ENCODE results near the gene BPGM. TPM values are rescaled to one million over a fixed set of nuclear protein-coding genes. Genes with fewer than 3 reads are reported as not detected.

Gene BPGM
- total RNA-seq, 1 donor from 2014 or later: 14.8 TPM

DNA sequence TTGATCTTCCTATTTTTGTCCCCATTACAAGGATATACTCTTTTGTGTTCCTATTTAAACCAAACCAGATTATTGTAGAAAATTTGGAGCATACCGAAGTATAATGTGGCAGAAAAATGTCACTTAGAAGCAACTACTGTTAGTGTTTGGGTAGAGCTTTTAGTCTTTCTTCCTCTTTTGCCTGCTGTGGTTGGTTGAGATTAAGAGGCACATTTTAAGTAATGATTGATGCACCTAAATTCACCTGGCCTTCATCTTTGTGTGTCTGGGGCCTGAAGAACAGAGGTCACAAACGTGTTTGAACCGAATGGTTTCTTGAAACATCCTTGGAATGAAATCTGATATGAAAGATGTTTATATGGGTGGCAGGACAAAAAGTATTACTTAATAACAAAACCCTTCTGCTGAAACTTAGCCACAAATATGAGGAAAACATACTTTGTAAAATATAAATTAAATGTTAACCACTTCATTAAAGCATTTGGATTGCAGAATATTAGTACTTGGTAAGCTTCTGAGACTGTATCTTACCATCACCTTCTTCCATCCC, 2.6 kb downstream of the BPGM start:
- peaks cover 16% of the 10 kb centered on the region for H3K4me1 ChIP-seq
- TF ChIP-seq, protein P1, sequence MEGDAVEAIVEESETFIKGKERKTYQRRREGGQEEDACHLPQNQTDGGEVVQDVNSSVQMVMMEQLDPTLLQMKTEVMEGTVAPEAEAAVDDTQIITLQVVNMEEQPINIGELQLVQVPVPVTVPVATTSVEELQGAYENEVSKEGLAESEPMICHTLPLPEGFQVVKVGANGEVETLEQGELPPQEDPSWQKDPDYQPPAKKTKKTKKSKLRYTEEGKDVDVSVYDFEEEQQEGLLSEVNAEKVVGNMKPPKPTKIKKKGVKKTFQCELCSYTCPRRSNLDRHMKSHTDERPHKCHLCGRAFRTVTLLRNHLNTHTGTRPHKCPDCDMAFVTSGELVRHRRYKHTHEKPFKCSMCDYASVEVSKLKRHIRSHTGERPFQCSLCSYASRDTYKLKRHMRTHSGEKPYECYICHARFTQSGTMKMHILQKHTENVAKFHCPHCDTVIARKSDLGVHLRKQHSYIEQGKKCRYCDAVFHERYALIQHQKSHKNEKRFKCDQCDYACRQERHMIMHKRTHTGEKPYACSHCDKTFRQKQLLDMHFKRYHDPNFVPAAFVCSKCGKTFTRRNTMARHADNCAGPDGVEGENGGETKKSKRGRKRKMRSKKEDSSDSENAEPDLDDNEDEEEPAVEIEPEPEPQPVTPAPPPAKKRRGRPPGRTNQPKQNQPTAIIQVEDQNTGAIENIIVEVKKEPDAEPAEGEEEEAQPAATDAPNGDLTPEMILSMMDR (IDR thresholded peaks at IDR 0.05): no peak
- no peaks in the 10 kb centered on the region for H3K36me3 ChIP-seq
- H3K27ac ChIP-seq: no peak overlapping the region
- H3K27me3 ChIP-seq: no peaks in the 10 kb centered on the region
- H3K9me3 ChIP-seq: no peaks in the 10 kb centered on the region
- no peak overlapping the region for H3K4me3 ChIP-seq
- no peak for ATAC-seq
- intact Hi-C loops (cut with DNase I): no loop called here
- no peak for DNase-seq

DNA sequence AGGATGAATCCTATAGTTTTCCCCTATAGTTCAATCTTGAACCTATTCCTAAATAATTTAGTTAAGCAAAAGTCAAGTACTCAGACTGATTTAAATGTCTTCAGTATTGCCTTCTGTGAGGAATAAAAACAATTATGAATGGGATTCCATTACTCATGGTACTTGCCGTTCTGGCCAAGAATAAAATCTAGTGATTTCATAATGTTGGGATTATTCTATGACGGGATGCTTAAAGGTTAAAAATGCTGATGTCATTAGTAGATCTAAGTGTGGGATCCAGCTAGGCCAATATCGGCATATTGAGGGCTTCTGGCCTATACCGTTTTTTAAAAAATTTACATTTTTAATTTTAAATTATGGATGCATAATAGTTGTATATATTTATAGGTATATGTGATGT, 5.3 kb downstream of the BPGM start:
- DNase-seq (no peak), ATAC-seq (no peak)
- intact Hi-C loops (cut with DNase I): no loop called here
- no peaks in the 10 kb centered on the region for H3K36me3 ChIP-seq
- TF ChIP-seq, protein P1 (IDR thresholded peaks at IDR 0.05): no peak
- H3K4me3 ChIP-seq: no peak overlapping the region
- H3K27ac ChIP-seq: no peak overlapping the region
- H3K27me3 ChIP-seq: no peaks in the 10 kb centered on the region
- no peaks in the 10 kb centered on the region for H3K9me3 ChIP-seq
- peaks cover 8% of the 10 kb centered on the region for H3K4me1 ChIP-seq

DNA sequence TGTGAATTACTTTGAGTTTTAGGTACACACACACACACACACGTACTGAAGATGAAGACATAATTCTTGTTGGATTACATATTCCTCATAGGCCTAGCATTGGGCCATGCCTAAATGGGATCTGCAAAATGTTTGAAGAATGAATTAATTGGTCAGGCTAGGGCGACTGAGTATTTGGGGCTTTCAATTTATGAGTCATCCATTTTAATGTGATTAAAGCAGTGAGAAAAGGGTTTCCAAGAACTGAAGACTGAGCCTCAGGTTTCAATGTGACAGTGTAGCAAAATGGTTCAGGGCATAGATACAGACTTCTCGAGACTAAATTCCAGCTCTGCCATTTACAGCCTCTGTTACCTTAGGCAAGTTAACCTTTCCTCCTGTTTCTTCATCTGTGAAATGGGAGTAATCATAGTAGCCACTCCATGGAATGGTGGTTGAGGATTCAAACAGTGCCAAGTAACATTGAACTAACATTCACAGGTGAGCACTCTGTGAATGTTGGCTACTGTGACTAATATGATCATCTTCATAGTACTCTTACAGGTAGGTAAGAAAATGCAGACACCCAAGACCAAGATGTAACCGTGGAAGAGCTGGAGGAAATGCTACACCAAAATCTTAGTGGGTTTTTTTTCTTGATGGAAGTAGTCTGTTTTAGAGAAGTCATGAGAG, 7.6 kb downstream of the BPGM start:
- ATAC-seq (no peak), DNase-seq (no peak)
- Histone ChIP-seq H3K36me3 (no peaks in the 10 kb centered on the region), H3K27me3 (no peaks in the 10 kb centered on the region), H3K4me3 (no peak overlapping the region), H3K4me1 (no peaks in the 10 kb centered on the region), H3K27ac (no peak overlapping the region), H3K9me3 (no peaks in the 10 kb centered on the region)
- TF ChIP-seq, protein P1 (IDR thresholded peaks at IDR 0.05): no peak
- intact Hi-C loops (cut with DNase I): no loop called here

GRCh38 chr7:134657526-134657925, 10.9 kb downstream of the BPGM start:
- no peak overlapping the region for H3K27ac ChIP-seq
- H3K27me3 ChIP-seq: no peaks in the 10 kb centered on the region
- TF ChIP-seq, protein P1 (IDR thresholded peaks at IDR 0.05): no peak
- ATAC-seq (no peak), DNase-seq (no peak)
- H3K36me3 ChIP-seq: peaks cover 13% of the 10 kb centered on the region
- H3K9me3 ChIP-seq: no peaks in the 10 kb centered on the region
- no peaks in the 10 kb centered on the region for H3K4me1 ChIP-seq
- intact Hi-C loops (cut with DNase I): no loop called here
- no peak overlapping the region for H3K4me3 ChIP-seq

GRCh38 chr7:134660242-134660785, 13.7 kb downstream of the BPGM start:
- no peaks in the 10 kb centered on the region for H3K4me1 ChIP-seq
- intact Hi-C loops (cut with DNase I): no loop called here
- H3K4me3 ChIP-seq: no peak overlapping the region
- TF ChIP-seq, protein P1 (IDR thresholded peaks at IDR 0.05): no peak
- peaks cover 13% of the 10 kb centered on the region for H3K36me3 ChIP-seq
- no peaks in the 10 kb centered on the region for H3K27me3 ChIP-seq
- H3K27ac ChIP-seq: no peak overlapping the region
- no peaks in the 10 kb centered on the region for H3K9me3 ChIP-seq
- no peak for DNase-seq
- no peak for ATAC-seq

All from upper lobe of right lung (tissue), 1 donor.